Measurements from ENCODE around the gene MRGPRF.

The MRGPRF gene

GRCh38 chr11:68963779-68964178 lies 49.3 kb downstream of the MRGPRF start:
- DNase-seq (ENCODE audit: low read depth): no peak

DNA sequence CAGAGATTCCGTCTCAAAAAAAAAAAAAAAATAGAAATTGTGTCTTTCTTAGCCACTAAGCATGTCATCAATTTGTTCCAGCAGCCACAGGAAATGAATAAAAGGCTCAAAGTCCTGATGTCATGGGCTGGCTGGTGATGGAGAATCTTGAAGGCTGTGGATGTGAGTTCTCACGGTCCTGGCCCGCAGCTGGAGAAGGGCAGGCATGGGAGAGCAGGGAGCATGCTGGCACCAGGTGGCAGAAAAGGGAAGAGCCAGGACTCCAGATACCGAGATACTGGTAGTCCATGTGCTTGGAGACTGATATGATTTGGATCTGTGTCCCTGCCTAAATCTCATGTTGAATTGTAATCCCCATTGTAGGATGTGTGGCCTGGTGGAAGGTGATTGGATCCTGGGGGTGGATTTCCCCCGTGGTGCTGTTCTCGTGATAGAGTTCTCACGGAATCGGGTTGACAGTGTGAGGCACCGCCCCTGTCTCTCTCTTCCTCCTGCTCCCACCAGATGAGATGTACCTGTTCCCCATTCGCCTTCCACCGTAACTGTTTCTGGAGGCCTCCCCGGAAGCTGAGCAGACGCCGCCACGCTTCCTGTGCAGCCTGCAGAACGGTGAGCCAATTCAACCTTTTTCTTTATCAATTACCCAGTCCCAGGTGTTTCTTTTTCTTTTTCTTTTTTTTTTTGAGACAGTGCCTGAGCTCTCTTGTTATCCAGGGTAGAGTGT lies 50.4 kb downstream of the MRGPRF start:
- no peak for DNase-seq (ENCODE audit: low read depth)

GRCh38 chr11:68961245-68961644 lies 51.8 kb downstream of the MRGPRF start:
- DNase-seq (ENCODE audit: low read depth): no peak

DNA sequence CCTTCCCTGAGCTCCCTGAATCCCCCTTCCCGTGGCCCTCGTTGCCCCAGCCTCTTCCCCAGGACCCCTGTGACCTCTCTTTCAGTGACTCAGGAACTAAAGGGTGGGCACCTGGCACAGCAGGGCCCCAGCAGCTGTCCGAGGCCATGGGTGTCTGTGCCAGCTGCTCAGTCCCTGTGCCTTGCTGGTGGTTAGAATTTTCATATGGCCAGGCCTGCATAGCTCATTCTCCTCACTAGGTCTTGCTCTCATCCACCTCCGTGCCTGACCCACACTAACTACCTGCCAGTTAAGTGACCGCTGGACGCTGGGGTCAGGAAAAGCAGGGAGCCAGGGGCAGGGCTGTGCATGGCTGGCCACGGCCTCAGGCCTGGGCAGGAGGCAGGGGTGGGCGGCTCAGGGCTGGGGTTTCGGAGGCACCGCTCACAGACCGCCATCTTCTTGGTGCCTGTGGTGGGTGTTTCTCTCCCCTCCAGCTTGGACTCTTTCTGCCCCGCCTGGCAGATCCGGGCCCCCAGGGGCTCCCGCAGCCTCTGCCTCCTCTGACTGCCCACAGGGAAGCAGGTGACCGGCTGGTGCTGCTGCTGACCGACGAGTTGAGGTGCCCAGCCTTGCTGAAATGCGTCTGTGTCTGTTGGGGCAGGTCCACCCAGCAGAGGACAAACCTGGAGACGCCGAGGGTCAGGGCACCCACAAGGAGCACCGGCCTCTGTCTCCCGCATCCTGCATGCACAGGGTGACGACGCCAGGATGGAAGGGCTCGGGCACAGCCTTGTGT lies 52.6 kb downstream of the MRGPRF start:
- DNase-seq (ENCODE audit: low read depth): no peak

- DNase-seq (ENCODE audit: low read depth): no peak
Observed at GRCh38 chr11:68959465-68960293, 53.4 kb downstream of the MRGPRF start.

GRCh38 chr11:68958211-68958610 lies 54.8 kb downstream of the MRGPRF start:
- DNase-seq (ENCODE audit: low read depth): no peak

- no peak for DNase-seq (ENCODE audit: low read depth)
Observed at GRCh38 chr11:68956547-68957254, 56.3 kb downstream of the MRGPRF start.

DNA sequence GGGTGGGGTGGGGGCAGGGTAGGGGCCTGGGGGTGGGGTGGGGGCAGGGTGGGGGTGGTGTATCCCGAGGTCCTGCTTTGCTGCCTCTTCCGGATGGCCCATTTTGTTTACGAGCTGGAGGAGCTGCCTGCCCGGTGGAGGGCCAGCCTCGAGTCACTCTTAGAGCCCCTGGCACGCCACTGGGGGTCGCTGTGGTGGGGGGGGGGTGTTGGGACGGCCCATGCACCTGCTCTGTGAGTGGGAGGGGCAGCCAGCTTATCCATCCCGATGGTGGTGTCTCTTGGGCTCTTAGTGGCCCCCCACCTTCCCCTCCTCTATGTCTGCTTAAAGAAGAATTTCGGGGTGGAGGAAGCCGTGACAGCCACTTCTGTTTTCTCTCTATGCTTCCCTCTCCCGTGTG lies 56.9 kb downstream of the MRGPRF start:
- DNase-seq (ENCODE audit: low read depth): no peak

GRCh38 chr11:68955607-68955958 lies 57.5 kb downstream of the MRGPRF start:
- DNase-seq (ENCODE audit: low read depth): no peak

- DNase-seq (ENCODE audit: low read depth): no peak
Observed at GRCh38 chr11:68954836-68955606, 58.0 kb downstream of the MRGPRF start.

All from GM04504 (cell line).